Uterus (tissue), 2 donors: ENCODE data around the gene SMIM20.

Experiments
- POLR2A ChIP-seq, 2 donors: fragments of 450-650 bp; IDR thresholded peaks; one replicate each; pipeline ENCODE4 v1.6.1; 2016; ENCODE audit warnings: antibody characterized with exemption in 2 of 2, mild to moderate bottlenecking in 1 of 2, moderate library complexity in 1 of 2
- TF ChIP-seq, protein P1 (sequence below), 4 experiments: fragments of 200-600 bp in 2 of 4; fragments of 450-650 bp in 2 of 4; sonication (generic) in 2 of 4; IDR thresholded peaks; one replicate each; pipeline ENCODE4 v1.5.1; 2016 to 2019; ENCODE audit warnings: antibody characterized with exemption in 4 of 4, mild to moderate bottlenecking in 2 of 4, moderate library complexity in 1 of 4

DNA sequence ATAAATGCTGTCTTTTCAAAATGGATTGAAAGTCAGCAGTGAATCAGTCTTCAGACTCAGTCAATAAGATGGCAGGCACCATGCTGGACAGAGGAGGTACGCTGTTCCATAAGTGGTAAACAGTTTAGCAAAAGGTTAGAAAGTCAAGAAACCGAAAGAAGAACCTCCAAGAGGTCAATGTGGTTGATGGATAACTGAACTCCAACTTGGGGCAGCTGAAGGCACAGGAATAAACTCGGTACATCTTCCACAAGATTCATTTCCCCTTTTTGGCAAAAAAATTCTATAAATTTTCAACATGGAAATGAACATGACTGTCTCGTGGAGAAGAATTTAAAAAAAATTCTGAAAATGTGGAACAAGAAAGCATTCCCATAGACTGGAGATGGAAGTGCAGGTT, 32.8 kb upstream of the SMIM20 start:
- TF ChIP-seq, protein P1, sequence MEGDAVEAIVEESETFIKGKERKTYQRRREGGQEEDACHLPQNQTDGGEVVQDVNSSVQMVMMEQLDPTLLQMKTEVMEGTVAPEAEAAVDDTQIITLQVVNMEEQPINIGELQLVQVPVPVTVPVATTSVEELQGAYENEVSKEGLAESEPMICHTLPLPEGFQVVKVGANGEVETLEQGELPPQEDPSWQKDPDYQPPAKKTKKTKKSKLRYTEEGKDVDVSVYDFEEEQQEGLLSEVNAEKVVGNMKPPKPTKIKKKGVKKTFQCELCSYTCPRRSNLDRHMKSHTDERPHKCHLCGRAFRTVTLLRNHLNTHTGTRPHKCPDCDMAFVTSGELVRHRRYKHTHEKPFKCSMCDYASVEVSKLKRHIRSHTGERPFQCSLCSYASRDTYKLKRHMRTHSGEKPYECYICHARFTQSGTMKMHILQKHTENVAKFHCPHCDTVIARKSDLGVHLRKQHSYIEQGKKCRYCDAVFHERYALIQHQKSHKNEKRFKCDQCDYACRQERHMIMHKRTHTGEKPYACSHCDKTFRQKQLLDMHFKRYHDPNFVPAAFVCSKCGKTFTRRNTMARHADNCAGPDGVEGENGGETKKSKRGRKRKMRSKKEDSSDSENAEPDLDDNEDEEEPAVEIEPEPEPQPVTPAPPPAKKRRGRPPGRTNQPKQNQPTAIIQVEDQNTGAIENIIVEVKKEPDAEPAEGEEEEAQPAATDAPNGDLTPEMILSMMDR (IDR thresholded peaks at IDR 0.05) = no peak
- no peak for TF ChIP-seq POLR2A (IDR thresholded peaks at IDR 0.05)
